Mesendoderm (in vitro differentiated cells): ENCODE measurements around the gene GABARAPL1.

Experiments used
- DNase-seq: peaks from one replicate; pipeline ENCODE4 v3.0.0; 2013
- H2AK5ac ChIP-seq: 2 replicates; pipeline ENCODE4 v1.6.1; 2013; ENCODE audit warnings: low read length, inconsistent platforms
- H2BK120ac ChIP-seq: 2 replicates; pipeline ENCODE4 v1.6.1; 2013; ENCODE audit warnings: low read depth, mild to moderate bottlenecking, low read length, moderate library complexity, mixed read lengths
- H2BK15ac ChIP-seq: replicated peaks from 2 replicates; pipeline ENCODE4 v1.6.1; 2013; ENCODE audit warnings: low read depth, mild to moderate bottlenecking, moderate library complexity
- H2BK5ac ChIP-seq: 2 replicates; pipeline ENCODE4 v1.6.1; 2013; ENCODE audit warnings: low read length, inconsistent platforms
- H3K18ac ChIP-seq: 2 replicates; pipeline ENCODE4 v1.6.1; 2013; ENCODE audit warnings: mild to moderate bottlenecking, low read length, mixed read lengths
- H3K23ac ChIP-seq: one replicate; pipeline ENCODE4 v1.6.1; 2013; ENCODE audit warnings: low read length
- H3K27ac ChIP-seq: 2 replicates; pipeline ENCODE4 v1.5.1; 2013; ENCODE audit warnings: low read depth, mild to moderate bottlenecking, inconsistent platforms, low read length, moderate library complexity
- H3K27me3 ChIP-seq: 2 replicates; pipeline ENCODE4 v1.6.1; 2013; ENCODE audit warnings: low read length, control low read depth, mild to moderate bottlenecking, inconsistent platforms; ENCODE audit not compliant: insufficient read depth, poor library complexity
- H3K36me3 ChIP-seq: 2 replicates; pipeline ENCODE4 v1.6.1; 2013; ENCODE audit warnings: low read length, inconsistent platforms; ENCODE audit not compliant: control insufficient read depth, insufficient read depth
- H3K4ac ChIP-seq: one replicate; pipeline ENCODE4 v1.6.1; 2013; ENCODE audit warnings: low read depth, mild to moderate bottlenecking, low read length, moderate library complexity
- H3K4me1 ChIP-seq: 2 replicates; pipeline ENCODE4 v1.6.1; 2013; ENCODE audit warnings: low read depth, low read length, inconsistent platforms; ENCODE audit not compliant: control insufficient read depth
- H3K4me2 ChIP-seq: 2 replicates; pipeline ENCODE4 v1.6.1; 2013; ENCODE audit warnings: low read length
- H3K4me3 ChIP-seq: 2 replicates; pipeline ENCODE4 v1.5.1; 2013; ENCODE audit warnings: mild to moderate bottlenecking, low read length
- H3K56ac ChIP-seq: one replicate; pipeline ENCODE4 v1.6.1; 2013; ENCODE audit warnings: low read length
- H3K79me1 ChIP-seq: 2 replicates; pipeline ENCODE4 v1.6.1; 2013; ENCODE audit warnings: low read length, inconsistent platforms
- H3K79me2 ChIP-seq: 2 replicates; pipeline ENCODE4 v1.6.1; 2013; ENCODE audit warnings: mild to moderate bottlenecking, low read length; ENCODE audit not compliant: control insufficient read depth, insufficient read depth
- H3K9ac ChIP-seq: 2 replicates; pipeline ENCODE4 v1.6.1; 2013; ENCODE audit warnings: low read length, inconsistent platforms
- H4K5ac ChIP-seq: one replicate; pipeline ENCODE4 v1.6.1; 2013; ENCODE audit warnings: low read length
- H4K8ac ChIP-seq: one replicate; pipeline ENCODE4 v1.6.1; 2013; ENCODE audit warnings: low read depth, mild to moderate bottlenecking, control low read depth, low read length, moderate library complexity
- WGBS: extraction: QIAGEN DNeasy Blood & Tissue Kit; methylation state at CpG from one replicate; pipeline ENCODE4 v1.1.7; 2013; ENCODE audit warnings: low lambda C conversion rate, missing lambda C conversion rate; ENCODE audit not compliant: insufficient coverage; ENCODE audit errors: extremely low coverage; 5-methylcytosine and 5-hydroxymethylcytosine counted together

Gene GABARAPL1

DNA sequence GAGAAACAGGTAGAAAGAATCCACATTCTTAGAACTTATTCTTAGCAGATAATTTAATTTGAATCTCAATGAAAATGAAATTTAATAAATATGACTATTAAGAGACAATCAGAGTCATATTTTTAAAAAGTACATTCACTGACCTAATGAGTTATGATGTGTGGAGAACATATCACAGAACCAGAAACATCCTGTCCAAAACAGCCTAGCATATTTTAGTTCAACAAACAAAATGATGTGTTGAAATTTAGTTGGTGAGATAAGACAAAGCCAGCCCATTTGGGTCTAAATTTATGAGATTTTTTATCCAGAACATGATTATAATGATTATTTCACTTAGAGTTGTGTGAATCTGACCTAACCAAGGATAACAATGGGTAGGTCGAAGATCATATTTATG, 25.8 kb downstream of the GABARAPL1 start:
- Histone ChIP-seq H3K79me2 (no peaks in the 10 kb centered on the region), H2AK5ac (no peak overlapping the region), H3K4ac (no peak overlapping the region), H2BK5ac (no peak overlapping the region), H4K5ac (no peak overlapping the region), H3K4me1 (no peaks in the 10 kb centered on the region), H3K27ac (no peak overlapping the region), H4K8ac (no peak overlapping the region), H3K56ac (no peak overlapping the region), H3K4me3 (no peak overlapping the region), H3K23ac (no peak overlapping the region), H3K18ac (no peak overlapping the region), H3K36me3 (no peaks in the 10 kb centered on the region), H2BK120ac (no peak overlapping the region), H2BK15ac (no peak overlapping the region), H3K4me2 (no peak overlapping the region), H3K79me1 (no peaks in the 10 kb centered on the region), H3K27me3 (no peaks in the 10 kb centered on the region), H3K9ac (no peak overlapping the region)
- DNase-seq = no peak
- no CpG with 5 or more reads among the region's 1 CpG for WGBS

DNA sequence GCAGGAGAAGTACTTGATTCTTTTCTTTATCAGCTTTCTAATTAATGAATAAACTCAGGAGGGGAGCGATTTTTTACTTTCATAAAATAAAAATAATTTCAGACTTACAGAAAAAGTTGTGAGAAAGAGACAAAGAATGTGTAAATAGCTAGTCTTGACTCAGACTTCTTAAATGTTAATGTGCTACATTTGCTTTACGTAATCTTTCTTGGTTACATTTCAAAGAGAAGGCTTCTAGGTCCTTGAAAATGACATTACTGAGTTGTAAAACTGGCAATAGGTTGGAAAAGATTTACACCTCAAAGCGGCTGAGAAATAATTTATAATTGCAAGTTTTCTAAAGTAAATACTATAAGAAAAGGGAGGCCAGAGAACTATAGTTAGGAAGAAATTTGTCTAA, 28.6 kb downstream of the GABARAPL1 start:
- Histone ChIP-seq H3K9ac (no peak overlapping the region), H2BK15ac (no peak overlapping the region), H3K4ac (no peak overlapping the region), H2AK5ac (no peak overlapping the region), H3K79me2 (no peaks in the 10 kb centered on the region), H3K18ac (no peak overlapping the region), H4K5ac (no peak overlapping the region), H3K56ac (no peak overlapping the region), H3K23ac (no peak overlapping the region), H3K4me2 (no peak overlapping the region), H2BK5ac (no peak overlapping the region), H3K79me1 (no peaks in the 10 kb centered on the region), H3K4me3 (no peak overlapping the region), H3K27ac (no peak overlapping the region), H3K27me3 (no peaks in the 10 kb centered on the region), H2BK120ac (no peak overlapping the region), H3K36me3 (no peaks in the 10 kb centered on the region), H3K4me1 (no peaks in the 10 kb centered on the region), H4K8ac (no peak overlapping the region)
- WGBS = no CpG with 5 or more reads among the region's 3 CpGs
- no peak for DNase-seq

DNA sequence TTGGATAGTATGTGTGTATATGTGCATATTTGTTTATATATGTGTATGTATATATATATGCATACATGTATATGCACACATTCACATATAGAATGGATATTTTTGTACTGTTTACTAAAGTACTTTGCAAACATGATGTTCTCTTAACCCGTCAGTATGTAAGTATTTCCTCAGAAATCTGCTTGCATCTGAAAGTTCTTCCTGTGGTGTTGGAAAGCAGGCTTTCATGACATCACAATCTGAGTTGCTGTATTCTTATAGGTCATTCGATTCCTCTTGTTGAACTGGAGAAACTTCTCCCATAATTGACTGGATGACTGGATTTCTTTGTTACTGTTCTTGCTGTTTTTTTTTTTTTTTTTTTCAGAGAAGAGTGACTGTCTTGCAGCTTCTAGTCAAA, 29.1 kb downstream of the GABARAPL1 start:
- no peak overlapping the region for H3K9ac ChIP-seq
- H3K4ac ChIP-seq = no peak overlapping the region
- H3K79me1 ChIP-seq = no peaks in the 10 kb centered on the region
- H3K79me2 ChIP-seq = no peaks in the 10 kb centered on the region
- no peak overlapping the region for H3K23ac ChIP-seq
- no peak overlapping the region for H3K56ac ChIP-seq
- H3K18ac ChIP-seq = no peak overlapping the region
- H2BK120ac ChIP-seq = no peak overlapping the region
- no peak overlapping the region for H2BK15ac ChIP-seq
- WGBS = no CpG with 5 or more reads among the region's 2 CpGs
- no peak overlapping the region for H2BK5ac ChIP-seq
- H3K27ac ChIP-seq = no peak overlapping the region
- no peak overlapping the region for H3K4me3 ChIP-seq
- no peak overlapping the region for H2AK5ac ChIP-seq
- no peak overlapping the region for H4K5ac ChIP-seq
- no peak for DNase-seq
- H3K4me2 ChIP-seq = no peak overlapping the region
- H3K4me1 ChIP-seq = no peaks in the 10 kb centered on the region
- no peaks in the 10 kb centered on the region for H3K27me3 ChIP-seq
- H3K36me3 ChIP-seq = no peaks in the 10 kb centered on the region
- H4K8ac ChIP-seq = no peak overlapping the region

DNA sequence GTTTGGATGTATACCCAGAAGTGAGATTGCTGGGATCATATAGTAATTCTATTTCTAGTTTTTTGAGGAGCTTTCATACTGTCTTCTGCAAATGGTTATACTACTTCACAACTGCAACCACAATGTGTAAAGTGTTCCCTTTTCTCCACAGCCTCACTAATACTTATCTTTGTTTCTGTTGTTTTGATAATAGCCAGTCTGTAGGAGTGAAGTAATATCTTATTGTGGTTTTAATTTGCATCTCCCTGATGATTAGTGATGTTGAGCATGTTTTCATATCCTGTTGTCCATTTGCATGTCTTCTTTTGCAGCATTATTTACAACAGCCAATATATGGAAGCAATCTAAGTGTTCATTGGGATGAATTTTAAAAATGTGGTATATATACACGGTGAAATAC, 29.9 kb downstream of the GABARAPL1 start:
- no peak overlapping the region for H3K23ac ChIP-seq
- WGBS = no CpG with 5 or more reads among the region's 1 CpG
- H3K27ac ChIP-seq = no peak overlapping the region

DNA sequence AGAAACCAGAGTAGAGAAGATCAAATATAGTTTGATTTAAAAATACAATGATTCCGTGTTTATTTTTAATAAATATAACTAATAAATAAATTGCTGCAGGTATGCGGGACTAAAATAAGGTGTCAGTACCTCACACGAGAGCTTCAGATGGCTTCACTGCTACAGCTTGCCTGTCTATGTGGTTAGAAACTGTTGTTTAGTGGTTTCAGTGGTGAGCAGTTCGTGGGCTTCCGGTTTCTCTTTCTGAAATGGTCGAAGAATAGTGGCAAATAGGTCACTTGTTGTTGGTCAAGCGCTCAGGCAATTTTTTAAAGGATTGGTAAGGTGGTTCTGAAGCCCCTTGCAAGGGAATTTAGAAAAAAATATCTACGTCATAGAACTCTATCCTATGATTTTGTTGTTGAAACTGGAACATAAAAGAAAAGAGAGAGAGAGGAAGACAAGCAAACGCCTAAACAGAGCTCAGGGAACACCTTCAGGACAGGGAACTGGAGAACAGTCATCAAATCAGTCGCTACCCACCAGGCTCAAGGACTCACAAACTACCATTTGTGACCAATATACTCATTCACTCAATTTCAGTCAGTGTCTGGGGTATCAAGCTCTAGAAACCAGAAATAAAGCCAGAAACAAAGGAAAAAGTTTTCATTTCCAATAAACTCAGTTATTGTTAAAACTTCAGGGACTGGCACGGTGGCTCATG, 31.3 kb downstream of the GABARAPL1 start:
- Histone ChIP-seq H2BK5ac (no peak overlapping the region), H3K18ac (no peak overlapping the region), H3K27me3 (no peaks in the 10 kb centered on the region), H2BK15ac (no peak overlapping the region), H4K8ac (no peak overlapping the region), H2AK5ac (no peak overlapping the region), H3K4me3 (no peak overlapping the region), H3K4me1 (no peaks in the 10 kb centered on the region), H3K9ac (no peak overlapping the region), H3K23ac (no peak overlapping the region), H3K36me3 (no peaks in the 10 kb centered on the region), H2BK120ac (no peak overlapping the region), H3K4me2 (no peak overlapping the region), H3K79me2 (no peaks in the 10 kb centered on the region), H4K5ac (no peak overlapping the region), H3K79me1 (no peaks in the 10 kb centered on the region), H3K27ac (no peak overlapping the region), H3K56ac (no peak overlapping the region), H3K4ac (no peak overlapping the region)
- DNase-seq = no peak
- no CpG with 5 or more reads among the region's 11 CpGs for WGBS

More for the DNA sequence above, 29.9 kb downstream of the GABARAPL1 start:
- Histone ChIP-seq H3K9ac (no peak overlapping the region), H3K4me1 (no peaks in the 10 kb centered on the region), H3K36me3 (no peaks in the 10 kb centered on the region), H3K79me2 (no peaks in the 10 kb centered on the region), H2BK15ac (no peak overlapping the region), H3K18ac (no peak overlapping the region), H4K5ac (no peak overlapping the region), H3K27me3 (no peaks in the 10 kb centered on the region), H4K8ac (no peak overlapping the region), H2BK5ac (no peak overlapping the region), H3K56ac (no peak overlapping the region), H3K79me1 (no peaks in the 10 kb centered on the region), H2AK5ac (no peak overlapping the region), H3K4me2 (no peak overlapping the region), H2BK120ac (no peak overlapping the region), H3K4me3 (no peak overlapping the region), H3K4ac (no peak overlapping the region)
- DNase-seq = no peak

DNA sequence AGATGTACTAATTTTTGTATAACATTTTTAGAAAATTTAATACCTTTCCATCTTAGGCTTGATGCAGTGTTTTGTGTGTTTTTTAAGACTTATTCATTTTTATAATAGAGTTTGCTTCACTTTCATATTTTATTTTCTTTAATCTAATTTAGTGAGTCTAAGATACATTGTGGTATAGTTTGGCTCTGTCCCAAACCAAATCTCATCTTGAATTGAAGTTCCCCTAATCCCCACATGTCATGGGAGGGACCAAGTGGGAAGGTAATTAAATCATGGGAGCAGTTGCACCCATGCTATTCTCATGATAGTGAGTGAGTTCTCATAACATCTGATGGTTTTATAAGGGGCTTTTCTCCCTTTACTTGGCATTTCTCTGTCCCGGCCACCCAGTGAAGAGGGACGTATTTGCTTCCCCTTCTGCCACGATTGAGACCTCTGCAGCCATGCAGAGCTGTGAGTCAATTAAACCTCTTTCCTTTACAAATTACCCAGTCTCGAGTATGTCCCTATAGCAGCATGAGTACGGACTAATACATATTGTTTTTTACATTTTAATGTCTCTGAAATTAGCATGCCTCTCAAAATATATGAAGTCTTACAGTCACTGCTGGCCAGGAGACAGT, 34.9 kb downstream of the GABARAPL1 start:
- Histone ChIP-seq H3K4ac (no peak overlapping the region), H2BK5ac (no peak overlapping the region), H4K5ac (no peak overlapping the region), H3K36me3 (no peaks in the 10 kb centered on the region), H3K56ac (no peak overlapping the region), H3K27me3 (no peaks in the 10 kb centered on the region), H3K9ac (no peak overlapping the region), H4K8ac (no peak overlapping the region), H3K27ac (no peak overlapping the region), H3K23ac (no peak overlapping the region), H3K4me1 (no peaks in the 10 kb centered on the region), H2BK120ac (no peak overlapping the region), H3K4me2 (no peak overlapping the region), H2AK5ac (no peak overlapping the region), H3K79me2 (no peaks in the 10 kb centered on the region), H3K4me3 (no peak overlapping the region), H2BK15ac (no peak overlapping the region), H3K79me1 (no peaks in the 10 kb centered on the region), H3K18ac (no peak overlapping the region)
- WGBS = no CpG with 5 or more reads among the region's 5 CpGs
- no peak for DNase-seq
